Stimulated activated CD4-positive, alpha-beta T cell treated with anti-CD3 and anti-CD28 coated beads, Interleukin-15, amount 100 ng/mL, for 24 hours (primary cell): Measurements from ENCODE around the gene NEGR1.

Source experiments
- DNase-seq: peaks from one replicate; pipeline ENCODE4 v3.0.0-alpha.2; 2020

NEGR1 gene

GRCh38 chr1:71427066-71427465 is 855.3 kb downstream of the NEGR1 start:
- DNase-seq: no peak

- no peak for DNase-seq
Observed at GRCh38 chr1:71424536-71424935, 857.8 kb downstream of the NEGR1 start.

- no peak for DNase-seq
Observed at GRCh38 chr1:71422221-71422620, 860.1 kb downstream of the NEGR1 start.

GRCh38 chr1:71417421-71417820 is 864.9 kb downstream of the NEGR1 start:
- no peak for DNase-seq

- DNase-seq: no peak
Observed at GRCh38 chr1:71414179-71414578, 868.2 kb downstream of the NEGR1 start.

- no peak for DNase-seq
Observed at GRCh38 chr1:71413441-71414175, 868.7 kb downstream of the NEGR1 start.

- DNase-seq: no peak
Observed at GRCh38 chr1:71400050-71400449, 882.3 kb downstream of the NEGR1 start.

- DNase-seq: no peak
Observed at GRCh38 chr1:71399594-71399993, 882.7 kb downstream of the NEGR1 start.

GRCh38 chr1:71393301-71393700 is 889.0 kb downstream of the NEGR1 start:
- DNase-seq: no peak

GRCh38 chr1:71390518-71390917 is 891.8 kb downstream of the NEGR1 start:
- no peak for DNase-seq

- DNase-seq: no peak
Observed at GRCh38 chr1:71377886-71378285, 904.5 kb downstream of the NEGR1 start.

- DNase-seq: no peak
Observed at GRCh38 chr1:71372496-71372895, 909.8 kb downstream of the NEGR1 start.

GRCh38 chr1:71371581-71371980 is 910.8 kb downstream of the NEGR1 start:
- no peak for DNase-seq

GRCh38 chr1:71364236-71364635 is 918.1 kb downstream of the NEGR1 start:
- no peak for DNase-seq

GRCh38 chr1:71362691-71363090 is 919.6 kb downstream of the NEGR1 start:
- no peak for DNase-seq

- no peak for DNase-seq
Observed at GRCh38 chr1:71362076-71362475, 920.3 kb downstream of the NEGR1 start.

- DNase-seq: no peak
Observed at GRCh38 chr1:71357708-71358107, 924.6 kb downstream of the NEGR1 start.

GRCh38 chr1:71351438-71351837 is 930.9 kb downstream of the NEGR1 start:
- DNase-seq: no peak

GRCh38 chr1:71350805-71351204 is 931.5 kb downstream of the NEGR1 start:
- DNase-seq: no peak

- no peak for DNase-seq
Observed at GRCh38 chr1:71350330-71350729, 932.0 kb downstream of the NEGR1 start.
